Fibroblast of mammary gland (primary cell): ENCODE results near the gene FAM177B.
"Not testable (repeated sequence)": the region's sequence is repeated elsewhere in the genome, so short reads cannot be mapped to it uniquely, and the experiment has no call there.

ENCODE experiments used
- DNase-seq: peaks from one replicate; pipeline ENCODE4 v3.0.0-alpha.2; 2010; ENCODE audit warnings: low read depth
- H3K4me3 ChIP-seq: 2 replicates; pipeline ENCODE4 v1.5.1; 2011; ENCODE audit warnings: low read depth, mild to moderate bottlenecking, low read length, moderate library complexity; ENCODE audit not compliant: control insufficient read depth
- CTCF ChIP-seq: conservative IDR thresholded peaks from 2 replicates; pipeline ENCODE4 v1.5.1; 2011; ENCODE audit warnings: low read depth, low read length, inconsistent platforms; ENCODE audit not compliant: control insufficient read depth, insufficient read depth

FAM177B gene

GRCh38 chr1:222736470-222736869 lies 532 bp upstream of the FAM177B start:
- DNase-seq, result no peak
- H3K4me3 ChIP-seq, result no peak overlapping the region
- TF ChIP-seq CTCF, result no peak

DNA sequence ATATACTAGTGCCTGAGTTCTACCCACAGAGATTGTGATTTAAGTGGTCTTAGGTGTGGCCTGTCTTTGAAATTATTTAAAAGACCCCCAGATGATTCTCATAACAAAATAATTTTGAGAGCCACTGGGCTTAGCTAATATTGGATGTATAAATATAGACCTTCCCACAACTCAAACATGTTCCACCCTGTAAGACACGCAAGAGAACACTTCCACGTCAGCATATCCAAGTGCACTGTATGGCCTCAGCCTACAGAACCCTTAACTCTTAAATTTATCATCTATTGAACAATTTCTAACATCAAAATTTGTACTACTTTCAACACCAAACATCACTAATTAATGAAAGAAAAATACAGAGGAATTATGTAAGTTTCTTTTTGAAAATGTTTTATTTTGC lies 2.5 kb downstream of the FAM177B start:
- no peak overlapping the region for H3K4me3 ChIP-seq

DNA sequence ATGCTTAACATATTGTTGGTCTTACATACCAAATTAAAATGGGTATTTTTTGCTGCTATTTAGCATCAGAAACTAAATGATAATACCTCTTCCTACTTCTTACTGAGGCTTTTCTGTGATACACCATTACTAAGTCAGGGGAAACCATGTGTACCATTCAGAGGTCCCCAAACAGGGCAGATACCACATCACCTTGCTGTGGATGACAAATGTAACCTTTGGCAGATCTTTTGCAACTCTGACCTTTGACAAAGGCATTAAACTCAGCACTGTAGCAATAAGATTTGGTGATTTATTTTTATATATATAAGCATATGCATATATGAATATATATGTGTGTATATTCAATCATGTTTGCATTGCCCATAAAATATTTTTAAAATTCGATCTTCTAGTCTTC lies 2.9 kb downstream of the FAM177B start:
- DNase-seq, result no peak
- no peak overlapping the region for H3K4me3 ChIP-seq
- TF ChIP-seq CTCF, result no peak

More for the DNA sequence above, 2.5 kb downstream of the FAM177B start:
- TF ChIP-seq CTCF, result no peak
- DNase-seq, result no peak

DNA sequence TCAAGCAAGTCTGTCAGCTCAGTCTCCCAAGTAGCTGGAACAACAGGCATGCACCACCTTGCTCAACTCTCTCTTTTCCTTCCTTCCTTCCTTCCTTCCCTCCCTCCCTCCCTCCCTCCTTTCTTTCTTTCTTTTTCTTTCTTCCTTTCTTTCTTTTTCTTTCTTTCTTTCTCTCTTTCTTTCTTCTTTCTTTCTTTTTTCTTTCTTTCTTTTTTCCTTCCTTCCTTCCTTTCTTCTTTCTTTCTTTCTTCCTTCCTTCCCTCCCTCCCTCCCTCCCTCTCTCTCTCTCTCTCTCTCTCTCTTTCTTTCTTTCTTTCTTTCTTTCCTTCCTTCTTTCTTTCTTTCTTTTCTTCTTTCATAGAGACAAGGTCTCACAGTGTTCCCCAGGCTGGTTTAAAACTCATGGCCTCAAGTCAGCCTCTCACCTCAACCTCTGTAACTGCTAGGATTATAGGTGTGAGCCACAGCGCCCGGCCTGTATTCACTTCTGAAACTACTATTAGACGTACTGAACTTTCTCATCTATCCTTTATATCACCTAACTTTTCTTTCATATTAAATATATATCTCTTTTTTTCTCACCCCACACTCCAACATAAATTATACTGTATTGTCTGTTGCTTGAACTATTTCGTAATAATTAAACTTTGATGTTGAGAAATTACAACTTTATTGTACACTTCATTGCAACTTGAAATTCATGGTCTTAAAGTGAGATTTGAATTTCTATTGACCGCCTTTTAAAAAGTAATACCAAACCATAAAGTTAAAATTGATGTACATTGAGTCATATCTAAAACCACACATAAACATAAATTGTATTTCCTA lies 4.8 kb downstream of the FAM177B start:
- not testable (repeated sequence) for DNase-seq, H3K4me3 ChIP-seq

GRCh38 chr1:222749927-222750326 lies 12.9 kb downstream of the FAM177B start:
- TF ChIP-seq CTCF, result no peak

GRCh38 chr1:222750651-222751050 lies 13.6 kb downstream of the FAM177B start:
- no peak for TF ChIP-seq CTCF
- DNase-seq, result no peak
- H3K4me3 ChIP-seq, result no peak overlapping the region

More at GRCh38 chr1:222749927-222750326, 12.9 kb downstream of the FAM177B start:
- no peak for DNase-seq
- no peak overlapping the region for H3K4me3 ChIP-seq

- TF ChIP-seq CTCF, result no peak
- DNase-seq, result no peak
- H3K4me3 ChIP-seq, result no peak overlapping the region
These were observed 14.3 kb downstream of the FAM177B start for GRCh38 chr1:222751255-222751654.
